Diencephalon (tissue), 1 donor: ENCODE measurements around the gene DPM2. TPM values are rescaled to one million over a fixed set of nuclear protein-coding genes. Genes with fewer than 3 reads are reported as not detected.

Experiments
- total RNA-seq: library from RNA; depleted of rRNA; stranded (reverse); fragments of >200 nt; gene quantifications from one replicate; pipeline ENCODE4 v1.2.3, GENCODE V29; 2014

DPM2 gene
- 15.5 TPM for total RNA-seq

GRCh38 chr9:127937388-127938297, at the start of gene DPM2:
TSS of gene DPM2 (minus strand) at chr9:127937854. CDS start at chr9:127937820, 34 bp downstream.

GRCh38 chr9:127980706-127981558, 43.3 kb upstream of the DPM2 start, which contains the start of gene EEIG1:
TSS of gene EEIG1 (minus strand) at chr9:127980989. CDS start at chr9:127980137, 852 bp downstream.

GRCh38 chr9:127930231-127931091, 7.2 kb downstream of the DPM2 start, which contains the start of gene PIP5KL1:
TSS of gene PIP5KL1 (minus strand) at chr9:127930777. CDS start at chr9:127930752, 25 bp downstream.

GRCh38 chr9:127916720-127917581, 20.7 kb downstream of the DPM2 start, which contains the start of gene ST6GALNAC4:
TSS of gene ST6GALNAC4 (minus strand) at chr9:127917041. CDS start at chr9:127916419, 622 bp downstream.

GRCh38 chr9:127899128-127899943, 38.3 kb downstream of the DPM2 start, which contains the start of gene ST6GALNAC6:
TSS of gene ST6GALNAC6 (minus strand) at chr9:127899603. CDS start at chr9:127897981, 1,622 bp downstream.

Other genes starting within 250 kb of the DPM2 start
- gene CFAP157, start 230.9 kb downstream of the DPM2 start, total RNA-seq, result 3.0 TPM
- gene PTRH1, start 222.2 kb downstream of the DPM2 start, total RNA-seq, result 11.1 TPM
- gene TTC16, start 221.8 kb downstream of the DPM2 start, total RNA-seq, result 0.23 TPM
- 9.9 TPM for gene TOR2A, start 202.6 kb downstream of the DPM2 start, total RNA-seq
- 9.2 TPM for gene SH2D3C, start 159.2 kb downstream of the DPM2 start, total RNA-seq
- gene CDK9, start 151.8 kb downstream of the DPM2 start, total RNA-seq, result 48.2 TPM
- 17.3 TPM for gene FPGS, start 135.0 kb downstream of the DPM2 start, total RNA-seq
- 1.8 TPM for gene ENG, start 83.2 kb downstream of the DPM2 start, total RNA-seq
- gene AK1, start 60.2 kb downstream of the DPM2 start, total RNA-seq, result 68.7 TPM
- gene ST6GALNAC6, start 38.3 kb downstream of the DPM2 start, total RNA-seq, result 46.4 TPM
- gene ST6GALNAC4, start 20.8 kb downstream of the DPM2 start, total RNA-seq, result 9.9 TPM
- 11.5 TPM for gene PIP5KL1, start 7.1 kb downstream of the DPM2 start, total RNA-seq
- gene EEIG1, start 43.1 kb upstream of the DPM2 start, total RNA-seq, result 6.9 TPM
- gene NAIF1, start 129.5 kb upstream of the DPM2 start, total RNA-seq, result 7.4 TPM
- 35.8 TPM for gene SLC25A25, start 130.4 kb upstream of the DPM2 start, total RNA-seq
- 56.5 TPM for gene PTGES2, start 189.9 kb upstream of the DPM2 start, total RNA-seq
- not detected for gene LCN2, start 211.6 kb upstream of the DPM2 start, total RNA-seq
- 62.7 TPM for gene BBLN, start 222.4 kb upstream of the DPM2 start, total RNA-seq